H1 (cell line): Measurements from ENCODE around the gene FOXM1. TPM values are rescaled to one million over a fixed set of nuclear protein-coding genes. Genes with fewer than 3 reads are reported as not detected.
"Not testable (repeated sequence)": the region's sequence is repeated elsewhere in the genome, so short reads cannot be mapped to it uniquely, and the experiment has no call there.

ENCODE experiments used
- CTCF ChIA-PET: fragments of 300-600 bp; sonication (Branson Sonifier 250); formaldehyde crosslinking; loops from one replicate; lab custom pipeline; 2021; ENCODE audit not compliant: partially characterized antibody; lab: Charles Lee
- POLR2A ChIA-PET: fragments of 300-600 bp; sonication (Branson Sonifier 250); formaldehyde crosslinking; loops from one replicate; lab custom pipeline; 2021; ENCODE audit warnings: inconsistent platforms; ENCODE audit not compliant: partially characterized antibody; lab: Charles Lee
- DNase-seq, 2 experiments: peaks; one replicate each; pipeline versions ENCODE4 v3.0.0 to v3.0.0-alpha.2; 2010 to 2022; ENCODE audit warnings: low spot score in 2 of 2, low read depth in 1 of 2, mixed read lengths in 1 of 2
- FAIRE-seq: peaks from 2 replicates; lab custom pipeline; 2011; peaks lifted over from hg19 to GRCh38; lab: Jason Lieb, UNC
- H2AFZ ChIP-seq: 2 replicates; pipeline ENCODE4 v1.8.1; 2012; ENCODE audit warnings: low read length, inconsistent platforms
- H2AK5ac ChIP-seq: 2 replicates; pipeline ENCODE4 v1.6.1; 2013; ENCODE audit warnings: low read depth, low read length
- H2BK120ac ChIP-seq: replicated peaks from 2 replicates; pipeline ENCODE3; 2013; ENCODE audit warnings: low read depth, low read length, inconsistent platforms
- H2BK12ac ChIP-seq: 2 replicates; pipeline ENCODE4 v1.6.1; 2013; ENCODE audit warnings: low read depth, low read length
- H2BK15ac ChIP-seq: 2 replicates; pipeline ENCODE4 v1.6.1; 2013; ENCODE audit warnings: low read length
- H2BK20ac ChIP-seq: 2 replicates; pipeline ENCODE4 v1.6.1; 2013; ENCODE audit warnings: low read length
- H2BK5ac ChIP-seq: 2 replicates; pipeline ENCODE4 v1.6.1; 2013; ENCODE audit warnings: low read depth, low read length
- H3K14ac ChIP-seq: 2 replicates; pipeline ENCODE4 v1.6.1; 2013; ENCODE audit warnings: inconsistent platforms; ENCODE audit not compliant: insufficient read length
- H3K18ac ChIP-seq: 2 replicates; pipeline ENCODE4 v1.6.1; 2013; ENCODE audit warnings: low read length; ENCODE audit errors: extremely low read depth
- H3K23ac ChIP-seq: 2 replicates; pipeline ENCODE4 v1.6.1; 2013; ENCODE audit warnings: inconsistent platforms; ENCODE audit not compliant: insufficient read length
- H3K23me2 ChIP-seq: 2 replicates; pipeline ENCODE4 v1.6.1; 2013; ENCODE audit warnings: low read depth, low read length
- H3K27ac ChIP-seq: 2 replicates; pipeline ENCODE4 v1.6.1; 2011; ENCODE audit warnings: low read depth, low read length, inconsistent platforms
- H3K27me3 ChIP-seq, 4 experiments: replicated peaks in 1 of 4; 1 replicate in 1 of 4; 2 replicates in 3 of 4; pipeline versions ENCODE4 v1.6.1 to v1.8.1; 2011 to 2013; ENCODE audit warnings: low read length in 3 of 4, mild to moderate bottlenecking in 3 of 4, inconsistent platforms in 2 of 4, mixed read lengths in 2 of 4, moderate library complexity in 1 of 4; ENCODE audit not compliant: control insufficient read depth in 3 of 4, insufficient read depth in 3 of 4; ENCODE audit errors: extremely low read depth in 1 of 4
- H3K36me3 ChIP-seq, 4 experiments: 2 replicates each; pipeline versions ENCODE4 v1.6.1 to v1.8.1; 2011 to 2013; ENCODE audit warnings: mild to moderate bottlenecking in 4 of 4, low read length in 3 of 4, moderate library complexity in 2 of 4, control low read depth in 1 of 4, inconsistent platforms in 1 of 4; ENCODE audit not compliant: insufficient read depth in 4 of 4, control insufficient read depth in 2 of 4
- H3K4ac ChIP-seq: replicated peaks from 2 replicates; pipeline ENCODE3; 2013; ENCODE audit warnings: low read length, low read depth, mixed read lengths, inconsistent platforms; ENCODE audit not compliant: insufficient read length
- H3K4me1 ChIP-seq, 4 experiments: replicated peaks in 1 of 4; 1 replicate in 1 of 4; 2 replicates in 3 of 4; pipeline versions ENCODE4 v1.6.1 to v1.8.1; 2011 to 2013; ENCODE audit warnings: low read length in 3 of 4, inconsistent platforms in 2 of 4, mixed read lengths in 1 of 4; ENCODE audit not compliant: insufficient read depth in 4 of 4, control insufficient read depth in 3 of 4
- H3K4me2 ChIP-seq, 2 experiments: 2 replicates each; pipeline versions ENCODE4 v1.6.1 to v1.8.1; 2011 to 2013; ENCODE audit warnings: low read depth in 2 of 2, low read length in 2 of 2, control low read depth in 1 of 2, inconsistent platforms in 1 of 2, mild to moderate bottlenecking in 1 of 2; ENCODE audit not compliant: insufficient read depth in 1 of 2
- H3K4me3 ChIP-seq, 4 experiments: fragments of 200-600, 300-600 bp in 1 of 4; sonication (generic), shearing (Covaris generic), sonication (Bioruptor Twin) in 1 of 4; 2 replicates each; pipeline versions ENCODE4 v1.5.1 to v1.8.1; 2011 to 2016; ENCODE audit warnings: low read length in 4 of 4, low read depth in 3 of 4, control low read depth in 2 of 4, inconsistent platforms in 2 of 4, mild to moderate bottlenecking in 2 of 4, mixed read lengths in 1 of 4, moderate library complexity in 1 of 4; ENCODE audit not compliant: insufficient read depth in 2 of 4; ENCODE audit errors: extremely low read depth in 1 of 4
- H3K56ac ChIP-seq: replicated peaks from 2 replicates; pipeline ENCODE3; 2013; ENCODE audit warnings: low read depth, mild to moderate bottlenecking, mixed read lengths, low read length, inconsistent platforms; ENCODE audit not compliant: insufficient read length
- H3K79me1 ChIP-seq: 2 replicates; pipeline ENCODE4 v1.6.1; 2013; ENCODE audit warnings: low read depth, low read length, control low read depth
- H3K79me2 ChIP-seq, 2 experiments: 2 replicates each; pipeline versions ENCODE4 v1.6.1 to v1.8.1; 2012 to 2013; ENCODE audit warnings: low read length in 2 of 2, mild to moderate bottlenecking in 2 of 2, inconsistent platforms in 1 of 2; ENCODE audit not compliant: insufficient read depth in 2 of 2, control insufficient read depth in 1 of 2
- H3K9ac ChIP-seq, 4 experiments: replicated peaks in 1 of 4; 1 replicate in 1 of 4; 2 replicates in 3 of 4; pipeline versions ENCODE4 v1.6.1 to v1.8.1; 2011 to 2013; ENCODE audit warnings: low read depth in 3 of 4, low read length in 3 of 4, control low read depth in 2 of 4, mild to moderate bottlenecking in 2 of 4, moderate library complexity in 2 of 4, inconsistent platforms in 1 of 4; ENCODE audit errors: extremely low read depth in 1 of 4
- H3K9me3 ChIP-seq, 2 experiments: 2 replicates each; pipeline versions ENCODE4 v1.6.1 to v1.8.1; 2012 to 2013; ENCODE audit warnings: mild to moderate bottlenecking in 2 of 2, moderate library complexity in 2 of 2, control low read depth in 1 of 2, inconsistent platforms in 1 of 2, low read depth in 1 of 2, low read length in 1 of 2, mixed read lengths in 1 of 2; ENCODE audit not compliant: insufficient read depth in 2 of 2
- H4K20me1 ChIP-seq, 2 experiments: replicated peaks in 1 of 2; 2 replicates each; pipeline versions ENCODE3 to v1.8.1; 2011 to 2013; ENCODE audit warnings: inconsistent platforms in 2 of 2, low read length in 2 of 2, mild to moderate bottlenecking in 1 of 2; ENCODE audit not compliant: insufficient read depth in 2 of 2, control insufficient read depth in 1 of 2
- H4K5ac ChIP-seq: 2 replicates; pipeline ENCODE4 v1.6.1; 2013; ENCODE audit warnings: low read length, low read depth, mixed read lengths, inconsistent platforms; ENCODE audit not compliant: insufficient read length
- H4K8ac ChIP-seq: 2 replicates; pipeline ENCODE4 v1.8.0; 2013; ENCODE audit warnings: mild to moderate bottlenecking, moderate library complexity, low read length, inconsistent platforms; ENCODE audit not compliant: insufficient read depth; ENCODE audit errors: extremely low read depth
- H4K91ac ChIP-seq: replicated peaks from 2 replicates; pipeline ENCODE3; 2013; ENCODE audit warnings: low read length, mixed read lengths, inconsistent platforms; ENCODE audit not compliant: insufficient read length
- POLR2A ChIP-seq, 2 experiments: IDR thresholded peaks; 1 replicate in 1 of 2; 2 replicates in 1 of 2; pipeline ENCODE4 v1.6.1; 2011; ENCODE audit warnings: low read depth in 2 of 2, low read length in 2 of 2, mild to moderate bottlenecking in 2 of 2; ENCODE audit errors: control extremely low read depth in 1 of 2
- POU5F1 ChIP-seq: IDR thresholded peaks from 2 replicates; pipeline ENCODE4 v1.6.1; 2011; ENCODE audit warnings: low read depth, mild to moderate bottlenecking, low read length, moderate library complexity
- RNF2 ChIP-seq: fragments of 200-900, 300-1000 bp; sonication (generic); IDR thresholded peaks from 2 replicates; pipeline ENCODE4 v1.7.1; 2016; ENCODE audit warnings: borderline replicate concordance, low read depth, mild to moderate bottlenecking, antibody characterized with exemption, low read length; ENCODE audit not compliant: poor library complexity, severe bottlenecking; ENCODE audit errors: missing control alignments
- WGBS, 2 experiments: shearing (Covaris generic) in 1 of 2; methylation state at CpG; one replicate each; pipeline versions ENCODE4 v1.1.6 to v1.1.7; 2013 to 2015; ENCODE audit warnings: low lambda C conversion rate in 2 of 2, mixed read lengths in 2 of 2, inconsistent platforms in 1 of 2, low coverage in 1 of 2, missing lambda C conversion rate in 1 of 2; ENCODE audit not compliant: insufficient replicate concordance in 2 of 2, insufficient coverage in 1 of 2, insufficient read length in 1 of 2; ENCODE audit errors: extremely low coverage in 1 of 2, missing lambda C conversion rate in 1 of 2; 5-methylcytosine and 5-hydroxymethylcytosine counted together
- polyA plus RNA-seq, 7 experiments: library from polyadenylated mRNA; depleted of rRNA in 3 of 7; stranded (reverse) in 5 of 7; unstranded in 2 of 7; fragments of >200 nt in 5 of 7; fragments of 200-250 nt in 2 of 7; gene quantifications; 1 replicate in 5 of 7; 2 replicates in 1 of 7; 4 replicates in 1 of 7; pipeline versions ENCODE4 v1.2.1 to v1.2.3, GENCODE V29; 2011 to 2013; ENCODE audit warnings: missing spikeins in 2 of 7, mixed read lengths in 2 of 7
- total RNA-seq: library from RNA; stranded (reverse); fragmentation: NEBNext Ultra II Directional; extraction: Animal tissue kit (Norgen Biotek cat#: 25700); gene quantifications from 2 replicates; pipeline ENCODE4 v1.2.1, GENCODE V29; 2021

Gene FOXM1
- total and polyA plus RNA-seq, 2 of the 8 experiments (the other 6 are each of a cell fraction or from before 2014, with no cell fraction given) = 58.1 to 121 TPM

GRCh38 chr12:2864198-2864597, 12.8 kb downstream of the FOXM1 start (continued):
- no peak for TF ChIP-seq POU5F1
- no peak for TF ChIP-seq RNF2
- no peak for TF ChIP-seq POLR2A (IDR thresholded peaks at IDR 0.05; ENCODE audit: control extremely low read depth in 1 of 2, low read depth in 2 of 2, low read length in 2 of 2)

- not testable (repeated sequence) for H4K8ac ChIP-seq, H4K20me1 ChIP-seq, H2AK5ac ChIP-seq, H3K79me2 ChIP-seq, H2BK12ac ChIP-seq, H4K5ac ChIP-seq, H2AFZ ChIP-seq, H3K23me2 ChIP-seq, H2BK120ac ChIP-seq, H3K4me3 ChIP-seq, DNase-seq, H3K79me1 ChIP-seq, H3K9me3 ChIP-seq, H3K27me3 ChIP-seq, H3K56ac ChIP-seq, H4K91ac ChIP-seq, H2BK15ac ChIP-seq, H3K4me1 ChIP-seq, H3K23ac ChIP-seq, H3K18ac ChIP-seq, H3K14ac ChIP-seq, H3K4ac ChIP-seq, H3K9ac ChIP-seq, H3K27ac ChIP-seq, H3K4me2 ChIP-seq, H2BK5ac ChIP-seq, H2BK20ac ChIP-seq, FAIRE-seq
- ChIA-PET CTCF (interaction anchor here (0.6 to 4.0 kb wide), 10 partner anchors 10 to 179 kb away, joined by 3 to 20 read pairs (median 4); partner anchors contain the start of genes FOXM1 and RHNO1), POLR2A (interaction anchor here (0.7 to 2.3 kb wide), 6 partner anchors 10 to 63 kb away, joined by 3 to 5 read pairs (median 3); partner anchors contain the start of genes FOXM1 and RHNO1)
- whole genome bisulfite sequencing, 2 experiments = 94% methylated on average over 7 of the region's 7 CpGs; no CpG with 5 or more reads in 1 of the 2 experiments
- peaks cover 28 to 83% (median 66%) of the 10 kb centered on the region in 4 experiments for H3K36me3 ChIP-seq
Measured at GRCh38 chr12:2863402-2863801, 13.6 kb downstream of the FOXM1 start.
